ENCODE data around the gene TSPAN14. TPM values are rescaled to one million over a fixed set of nuclear protein-coding genes. Genes with fewer than 3 reads are reported as not detected.
A peak's percentile ranks its signal among the peaks of the same experiment; 100 is the strongest.

Gene TSPAN14
- total RNA-seq, 2 donors from 2014 or later = 83.5 to 91.7 TPM

DNA sequence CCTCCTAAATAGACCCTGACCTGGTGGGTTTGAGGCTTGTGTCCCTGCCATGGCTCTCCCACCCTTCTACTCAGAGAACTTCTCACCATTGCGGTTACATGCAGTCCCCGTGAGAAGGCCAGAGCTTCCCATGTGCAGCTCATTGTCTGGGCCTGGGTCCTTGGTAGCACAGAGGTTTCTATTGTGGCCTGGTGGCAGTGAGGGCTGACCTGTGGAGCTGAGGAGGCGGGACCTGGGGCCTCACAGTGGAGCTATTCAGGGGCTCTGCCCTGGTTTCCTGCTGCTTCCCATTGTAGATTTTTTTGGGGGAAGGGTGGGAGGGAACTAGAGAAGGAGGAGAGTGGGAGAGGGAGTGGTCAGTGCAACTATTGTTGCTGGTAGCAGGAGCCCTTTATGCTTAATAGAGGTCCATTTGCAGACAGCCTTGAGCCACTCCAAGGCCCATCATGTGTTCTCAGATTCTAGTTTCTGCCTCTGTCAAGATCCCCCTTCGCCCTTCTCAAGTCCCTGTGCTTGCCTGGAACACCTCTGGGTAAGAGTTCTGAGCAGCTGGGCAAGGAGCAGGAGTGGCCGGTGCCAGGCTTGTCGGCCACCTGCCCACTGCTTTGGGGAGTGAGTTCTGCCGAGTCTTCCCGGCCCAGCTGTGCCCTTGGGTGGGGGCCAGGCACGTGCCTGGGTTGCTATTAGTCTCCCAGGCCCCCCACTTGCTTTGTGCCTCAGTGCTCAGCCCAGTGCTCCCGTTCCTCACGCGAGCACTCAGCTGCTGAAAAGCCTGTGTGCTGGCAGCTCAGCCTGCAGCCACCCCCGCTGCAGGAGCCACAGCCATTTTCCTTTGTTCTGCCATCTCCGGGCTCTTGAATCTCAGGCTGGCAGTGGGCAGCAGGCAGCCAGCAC lies 10.7 kb downstream of the TSPAN14 start:
- DNase-seq = peak; percentile 26
- H3K27me3 ChIP-seq = no peaks in the 10 kb centered on the region
- peak overlapping the region; percentile 41 to 70 for H3K9ac ChIP-seq (ENCODE audit: low read depth in 2 of 2, low read length in 2 of 2)
- peaks cover 54% of the 10 kb centered on the region for H3K4me1 ChIP-seq
- no peaks in the 10 kb centered on the region for H3K36me3 ChIP-seq
- peak overlapping the region; percentile 48 for H3K27ac ChIP-seq
- no peak overlapping the region for H3K4me3 ChIP-seq
- intact Hi-C loops (cut with DNase I) = no loop called here
- no peaks in the 10 kb centered on the region for H3K9me3 ChIP-seq
- TF ChIP-seq CTCF (IDR thresholded peaks at IDR 0.05) = no peak

- intact Hi-C loops (cut with DNase I) = no loop called here
- Histone ChIP-seq H3K9ac (ENCODE audit: low read depth in 2 of 2, low read length in 2 of 2) (peak overlapping the region; percentile 41 to 70), H3K9me3 (no peaks in the 10 kb centered on the region)
These were observed 11.3 kb downstream of the TSPAN14 start for GRCh38 chr10:80465451-80465835.

DNA sequence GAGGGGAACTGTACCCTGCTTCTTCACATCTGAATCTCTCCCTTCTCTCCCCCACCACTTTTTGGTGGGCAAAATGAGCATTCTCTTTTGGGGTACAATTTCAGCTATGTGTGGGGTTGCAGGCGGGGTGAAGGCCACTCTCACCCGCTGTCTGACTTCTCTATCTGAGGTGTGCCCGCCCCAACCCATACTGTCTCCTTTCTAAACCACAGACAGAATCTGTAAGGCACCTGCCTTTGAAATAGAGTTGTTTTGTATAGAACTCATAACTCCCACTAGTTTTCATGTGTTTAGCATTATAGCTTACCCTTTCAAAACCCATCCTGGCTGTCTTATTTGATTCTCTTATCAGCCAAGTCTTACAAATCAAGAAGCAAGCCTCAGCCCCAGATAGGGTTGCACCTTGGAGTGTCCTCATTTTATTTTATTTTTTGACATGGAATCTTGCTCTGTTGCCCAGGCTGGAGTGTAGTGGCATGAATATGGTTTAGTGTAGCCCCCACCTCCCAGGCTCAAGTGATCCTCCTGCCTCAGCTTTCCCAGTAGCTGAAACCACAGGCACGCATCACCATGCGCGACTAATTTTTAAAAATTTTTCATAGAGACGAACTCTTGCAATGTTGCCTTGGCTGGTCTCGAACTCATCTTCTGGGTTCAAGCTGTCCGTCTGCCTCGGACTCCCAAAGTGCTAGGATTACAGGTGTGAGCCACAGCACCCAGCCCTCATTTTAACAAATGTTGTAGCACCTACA lies 11.9 kb downstream of the TSPAN14 start:
- intact Hi-C loops (cut with DNase I) = no loop called here
- peaks cover 43% of the 10 kb centered on the region for H3K4me1 ChIP-seq
- no peak overlapping the region for H3K4me3 ChIP-seq
- no peak for TF ChIP-seq CTCF (IDR thresholded peaks at IDR 0.05)
- no peaks in the 10 kb centered on the region for H3K36me3 ChIP-seq
- DNase-seq = no peak
- no peaks in the 10 kb centered on the region for H3K9me3 ChIP-seq
- H3K9ac ChIP-seq (ENCODE audit: low read depth in 2 of 2, low read length in 2 of 2) = peak overlapping the region in 1 of 2 donors; percentile 70
- H3K27ac ChIP-seq = peak overlapping the region; percentile 48
- H3K27me3 ChIP-seq = no peaks in the 10 kb centered on the region

More at GRCh38 chr10:80465451-80465835, 11.3 kb downstream of the TSPAN14 start:
- Histone ChIP-seq H3K27me3 (no peaks in the 10 kb centered on the region), H3K4me1 (peaks cover 49% of the 10 kb centered on the region), H3K27ac (peak overlapping the region; percentile 48), H3K36me3 (no peaks in the 10 kb centered on the region), H3K4me3 (no peak overlapping the region)
- DNase-seq = no peak
- TF ChIP-seq CTCF (IDR thresholded peaks at IDR 0.05) = no peak

DNA sequence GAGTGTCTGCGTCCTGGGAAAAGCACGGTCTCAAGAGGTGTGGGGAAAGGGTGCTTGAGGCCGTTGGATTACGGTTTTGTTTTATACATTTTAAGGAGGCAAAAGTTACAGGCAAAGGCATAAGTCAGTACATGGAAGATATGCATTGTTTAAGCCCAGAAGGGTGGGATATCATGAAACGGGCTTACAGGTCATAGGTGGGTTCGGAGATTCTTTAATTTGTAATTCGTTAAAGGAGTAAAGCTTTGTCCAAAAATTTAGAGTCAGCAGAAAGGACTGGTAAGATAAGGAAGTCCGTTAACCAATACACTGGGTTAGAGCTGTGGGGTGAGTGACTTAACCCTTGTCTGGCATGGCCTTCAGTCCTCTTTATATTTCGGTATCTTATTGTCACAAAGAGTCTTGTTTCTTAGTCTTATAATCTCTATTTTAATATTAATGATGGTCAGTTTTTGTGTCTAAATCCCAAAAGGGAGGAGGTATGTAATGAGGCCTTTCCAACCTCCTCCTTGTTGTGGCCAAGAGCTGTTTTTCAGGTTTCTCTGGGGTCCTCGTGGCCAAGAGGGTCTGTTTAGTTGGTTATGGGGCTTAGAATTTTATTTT lies 12.7 kb downstream of the TSPAN14 start:
- TF ChIP-seq CTCF (IDR thresholded peaks at IDR 0.05) = no peak
- Histone ChIP-seq H3K4me1 (peaks cover 36% of the 10 kb centered on the region), H3K27me3 (no peaks in the 10 kb centered on the region), H3K27ac (peak overlapping the region; percentile 55), H3K4me3 (no peak overlapping the region), H3K9me3 (no peaks in the 10 kb centered on the region), H3K36me3 (no peaks in the 10 kb centered on the region), H3K9ac (ENCODE audit: low read depth in 2 of 2, low read length in 2 of 2) (peak overlapping the region in 1 of 2 donors; percentile 55)
- intact Hi-C loops (cut with DNase I) = no loop called here
- DNase-seq = no peak

DNA sequence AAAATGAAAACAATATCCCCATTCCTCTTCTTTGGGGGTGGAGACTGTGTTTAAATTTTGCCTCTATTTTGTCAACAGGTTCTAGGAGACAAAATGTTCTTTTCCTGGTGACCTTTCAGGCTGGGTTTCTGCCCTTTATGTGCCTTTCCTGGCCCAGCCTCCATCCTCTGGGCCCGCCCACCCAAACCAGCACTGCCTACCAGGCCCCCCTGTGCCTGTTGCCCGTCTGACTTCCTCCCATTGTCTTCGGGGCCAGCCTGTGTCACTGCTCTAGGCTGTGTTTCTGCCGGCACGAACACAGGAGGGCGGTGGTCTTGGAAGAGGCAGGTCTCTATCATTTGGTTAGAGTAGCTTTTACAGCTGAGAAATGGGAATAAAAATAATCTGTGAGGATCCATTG lies 13.9 kb downstream of the TSPAN14 start:
- Histone ChIP-seq H3K9ac (ENCODE audit: low read depth in 2 of 2, low read length in 2 of 2) (peak overlapping the region in 1 of 2 donors; percentile 55), H3K4me3 (no peak overlapping the region)

More for the DNA sequence above, 13.9 kb downstream of the TSPAN14 start:
- peak; percentile 54 for DNase-seq
- peaks cover 26% of the 10 kb centered on the region for H3K4me1 ChIP-seq
- no peaks in the 10 kb centered on the region for H3K27me3 ChIP-seq
- H3K9me3 ChIP-seq = no peaks in the 10 kb centered on the region
- intact Hi-C loops (cut with DNase I) = no loop called here
- peak overlapping the region; percentile 55 for H3K27ac ChIP-seq
- no peaks in the 10 kb centered on the region for H3K36me3 ChIP-seq
- TF ChIP-seq CTCF (IDR thresholded peaks at IDR 0.05) = no peak

Measured in colonic mucosa (tissue), 4 donors.